PC-9 (cell line): ENCODE measurements around the gene DEUP1. TPM values are rescaled to one million over a fixed set of nuclear protein-coding genes. Genes with fewer than 3 reads are reported as not detected.

Experiments
- BruUV-seq: library from RNA; stranded (reverse); fragments of 400-500 nt; replicated peaks from 2 replicates; lab custom pipeline; 2021; lab: Mats Ljungman, UMichigan
- CTCF ChIA-PET: fragments of 300-600 bp; sonication (Branson Sonifier 250); formaldehyde crosslinking; loops from one replicate; lab custom pipeline; 2022; ENCODE audit warnings: antibody characterized with exemption; lab: Charles Lee
- POLR2A ChIA-PET: fragments of 300-600 bp; sonication (Branson Sonifier 250); formaldehyde crosslinking; loops from one replicate; lab custom pipeline; 2022; ENCODE audit warnings: antibody characterized with exemption; ENCODE audit not compliant: unreplicated experiment; lab: Charles Lee
- DNase-seq, 2 experiments: peaks; one replicate each; pipeline versions ENCODE4 v3.0.0 to v3.0.0-alpha.2; 2015 to 2022; ENCODE audit warnings: mixed read lengths in 1 of 2
- H2AFZ ChIP-seq: fragments of 200-600 bp; sonication (generic); 2 replicates; pipeline ENCODE4 v1.8.1; 2017; ENCODE audit warnings: antibody characterized with exemption
- H3F3A ChIP-seq: fragments of 200-600 bp; sonication (generic); 2 replicates; pipeline ENCODE4 v1.8.1; 2017; ENCODE audit warnings: antibody characterized with exemption, mild to moderate bottlenecking, low read depth; ENCODE audit not compliant: insufficient read depth
- H3K27ac ChIP-seq: fragments of 200-600 bp; sonication (generic); 2 replicates; pipeline ENCODE4 v1.6.1; 2016; ENCODE audit warnings: mixed run types
- H3K27me3 ChIP-seq: fragments of 200-600 bp; sonication (generic); 2 replicates; pipeline ENCODE4 v1.6.1; 2016; ENCODE audit warnings: low read depth, mixed run types; ENCODE audit not compliant: insufficient read depth
- H3K36me3 ChIP-seq: fragments of 200-600 bp; sonication (generic); 2 replicates; pipeline ENCODE4 v1.6.1; 2016; ENCODE audit warnings: low read depth, mixed run types
- H3K4me1 ChIP-seq: fragments of 200-600 bp; sonication (generic); replicated peaks from 2 replicates; pipeline ENCODE4 v1.6.1; 2016; ENCODE audit warnings: mixed run types; ENCODE audit not compliant: insufficient read depth
- H3K4me2 ChIP-seq: fragments of 200-600 bp; sonication (generic); 2 replicates; pipeline ENCODE4 v1.6.1; 2017; ENCODE audit warnings: mixed run types
- H3K4me3 ChIP-seq: fragments of 200-600 bp; sonication (generic); 2 replicates; pipeline ENCODE4 v1.6.1; 2016; ENCODE audit warnings: mixed run types
- H3K79me2 ChIP-seq: fragments of 200-600 bp; sonication (generic); 2 replicates; pipeline ENCODE4 v1.6.1; 2017; ENCODE audit warnings: low read depth, mixed run types
- H3K9me2 ChIP-seq: fragments of 200-600 bp; sonication (generic); 2 replicates; pipeline ENCODE4 v1.8.1; 2017; ENCODE audit warnings: mild to moderate bottlenecking; ENCODE audit not compliant: insufficient read depth
- H3K9me3 ChIP-seq: fragments of 200-600 bp; sonication (generic); 2 replicates; pipeline ENCODE4 v1.8.1; 2016; ENCODE audit warnings: low read depth; ENCODE audit not compliant: insufficient read depth
- H4K20me1 ChIP-seq: fragments of 200-600 bp; sonication (generic); 2 replicates; pipeline ENCODE4 v1.8.1; 2017; ENCODE audit not compliant: insufficient read depth
- CTCF ChIP-seq: fragments of 200-600 bp; sonication (generic); conservative IDR thresholded peaks from 2 replicates; pipeline ENCODE4 v1.6.1; 2017; ENCODE audit warnings: mixed run types, antibody characterized with exemption, mild to moderate bottlenecking, moderate library complexity
- EZH2 ChIP-seq: fragments of 200-600 bp; sonication (generic); IDR thresholded peaks from 2 replicates; pipeline ENCODE4 v1.8.0; 2017; ENCODE audit warnings: antibody characterized with exemption, low read depth
- intact Hi-C: fragments of 100-400 bp; cut with micrococcal nuclease; formaldehyde crosslinking; loops from one replicate; pipeline ENCODE4 v1.10.0; 2022; ENCODE audit not compliant: unreplicated experiment
- total RNA-seq: library from RNA; stranded (reverse); gene quantifications from 2 replicates; pipeline ENCODE4 v1.2.3, GENCODE V29; 2021

Gene DEUP1
- total RNA-seq, 1 experiment from 2014 or later = not detected

- H3K79me2 ChIP-seq = no peaks in the 10 kb centered on the region
- H3K4me2 ChIP-seq = no peak overlapping the region
- H3K27me3 ChIP-seq = no peaks in the 10 kb centered on the region
- H3K9me3 ChIP-seq = no peaks in the 10 kb centered on the region
- H4K20me1 ChIP-seq = no peaks in the 10 kb centered on the region
- POLR2A ChIA-PET = no interaction called here
- CTCF ChIA-PET = no interaction called here
- no peaks in the 10 kb centered on the region for H3F3A ChIP-seq
- intact Hi-C loops = no loop called here
- no peak overlapping the region for H3K27ac ChIP-seq
- H3K9me2 ChIP-seq = no peaks in the 10 kb centered on the region
- no peak overlapping the region for H3K4me3 ChIP-seq
- no peak overlapping the region for H2AFZ ChIP-seq
- H3K4me1 ChIP-seq = no peaks in the 10 kb centered on the region
- no peak for TF ChIP-seq CTCF
- TF ChIP-seq EZH2 = no peak
- H3K36me3 ChIP-seq = no peaks in the 10 kb centered on the region
- no peak for DNase-seq
- no TSS peak for BruUV-seq
Measured at GRCh38 chr11:93487032-93487483, 156.5 kb downstream of the DEUP1 start.

Other genes starting within 250 kb of the DEUP1 start
- gene SLC36A4, start 132.8 kb upstream of the DEUP1 start, total RNA-seq = 17.7 and 18.2 TPM in 2 replicates
- 19.6 and 23.0 TPM in 2 replicates for gene SMCO4, start 212.6 kb downstream of the DEUP1 start, total RNA-seq